Stomach (tissue), 9 donors: Measurements from ENCODE around the gene WNK2. TPM values are rescaled to one million over a fixed set of nuclear protein-coding genes. Genes with fewer than 3 reads are reported as not detected.
A peak's percentile ranks its signal among the peaks of the same experiment; 100 is the strongest.

Experiments
- DNase-seq, 2 donors: peaks; one replicate each; pipeline versions ENCODE4 v3.0.0 to v3.0.0-alpha.2; 2013 to 2019
- H3K27ac ChIP-seq, 5 donors: fragments of 200-600 bp in 4 of 5; sonication (generic) in 4 of 5; one replicate each; pipeline ENCODE4 v1.5.1; 2013 to 2019; ENCODE audit warnings: mild to moderate bottlenecking in 1 of 5, moderate library complexity in 1 of 5
- H3K27me3 ChIP-seq, 3 donors: fragments of 200-600 bp; sonication (generic); one replicate each; pipeline ENCODE4 v1.5.1; 2017 to 2019; ENCODE audit warnings: mixed run types in 1 of 3
- H3K36me3 ChIP-seq, 4 donors: fragments of 200-600 bp; sonication (generic); 1 replicate in 3 of 4; 2 replicates in 1 of 4; pipeline ENCODE4 v1.5.1; 2016 to 2019
- H3K4me1 ChIP-seq, 4 donors: fragments of 200-600 bp; sonication (generic); one replicate each; pipeline ENCODE4 v1.5.1; 2016 to 2019
- H3K4me3 ChIP-seq, 4 donors: fragments of 200-600 bp; sonication (generic) in 3 of 4; one replicate each; pipeline ENCODE4 v1.5.1; 2016 to 2019; ENCODE audit warnings: mild to moderate bottlenecking in 1 of 4
- H3K9me3 ChIP-seq, 4 donors: fragments of 200-600 bp; sonication (generic); one replicate each; pipeline ENCODE4 v1.5.1; 2016 to 2019
- EP300 ChIP-seq: sonication (generic); formaldehyde crosslinking; IDR thresholded peaks from one replicate; pipeline ENCODE4 v1.6.1; 2017; ENCODE audit warnings: antibody characterized with exemption
- POLR2A ChIP-seq, 4 donors: fragments of 450-650 bp; IDR thresholded peaks; one replicate each; pipeline ENCODE4 v1.6.1; 2016; ENCODE audit warnings: antibody characterized with exemption in 4 of 4, control low read depth in 2 of 4, mild to moderate bottlenecking in 1 of 4, moderate library complexity in 1 of 4
- POLR2AphosphoS5 ChIP-seq, 3 donors: sonication (generic); formaldehyde crosslinking; IDR thresholded peaks; one replicate each; pipeline ENCODE4 v1.6.1; 2016; ENCODE audit warnings: antibody characterized with exemption in 3 of 3
- WGBS, 5 donors: extraction: QIAGEN DNeasy Blood & Tissue Kit in 3 of 5; methylation state at CpG; one replicate each; pipeline versions ENCODE4 v1.1.5 to v1.1.7; 2013 to 2018; 5-methylcytosine and 5-hydroxymethylcytosine counted together
- intact Hi-C: fragments of 100-400 bp; cut with DNase I; formaldehyde crosslinking; loops from one replicate; pipeline ENCODE4 v1.15.1; 2023; ENCODE audit warnings: low total_unique reads
- polyA plus RNA-seq, 3 donors: library from polyadenylated mRNA; stranded (reverse); fragments of 200-250 nt; gene quantifications; one replicate each; pipeline ENCODE4 v1.2.3, GENCODE V29; 2013
- total RNA-seq, 5 donors: library from RNA; depleted of rRNA; stranded (reverse); fragments of >200 nt; gene quantifications; one replicate each; pipeline versions ENCODE4 v1.1.0 to v1.2.3, GENCODE V29; 2014 to 2016
- TF ChIP-seq, protein P1 (sequence below), 7 experiments: fragments of 450-650 bp in 4 of 7; fragments of 200-600 bp in 3 of 7; sonication (generic) in 3 of 7; IDR thresholded peaks; one replicate each; pipeline ENCODE4 v1.5.1; 2016 to 2019; ENCODE audit warnings: antibody characterized with exemption in 7 of 7, control low read depth in 2 of 7, mild to moderate bottlenecking in 1 of 7
- donor health status: healthy with polysubstance abuse.
- donor health status: Bipolar disorder and iron deficiency.
- donor health status: healthy.

WNK2 gene
- total and polyA plus RNA-seq, 8 donors, result 1.2 to 700 (median 15.9) TPM

DNA sequence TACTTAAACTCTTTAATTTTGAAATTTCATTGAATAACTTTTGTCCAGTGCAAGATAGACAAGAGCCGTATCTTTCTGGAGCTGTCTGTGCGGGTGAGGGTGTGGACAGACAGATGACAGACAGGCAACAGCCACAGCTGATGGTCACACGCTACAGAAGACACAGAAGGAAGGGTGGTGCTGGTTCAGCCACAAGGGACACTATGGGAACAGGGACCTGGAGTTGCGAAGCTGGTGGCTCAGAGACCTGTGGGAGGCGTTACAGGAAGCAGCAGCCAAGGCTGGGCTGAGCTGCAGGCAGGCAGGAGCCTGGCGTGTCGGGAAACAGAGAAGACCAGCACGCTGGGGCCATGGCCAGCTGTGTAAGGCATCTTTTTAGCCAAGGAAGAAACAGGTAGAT, 104.4 kb downstream of the WNK2 start:
- intact Hi-C loops, result no loop called here
- Histone ChIP-seq H3K9me3 (no peaks in the 10 kb centered on the region), H3K27me3 (no peaks in the 10 kb centered on the region), H3K4me1 (peaks cover 0 to 7% (median 0%) of the 10 kb centered on the region in 4 donors), H3K4me3 (no peak overlapping the region), H3K36me3 (peaks cover 0 to 9% (median 7%) of the 10 kb centered on the region in 4 donors), H3K27ac (no peak overlapping the region)
- no peak for TF ChIP-seq POLR2A (IDR thresholded peaks at IDR 0.05)
- no peak for TF ChIP-seq POLR2AphosphoS5 (IDR thresholded peaks at IDR 0.05)
- TF ChIP-seq, protein P1, sequence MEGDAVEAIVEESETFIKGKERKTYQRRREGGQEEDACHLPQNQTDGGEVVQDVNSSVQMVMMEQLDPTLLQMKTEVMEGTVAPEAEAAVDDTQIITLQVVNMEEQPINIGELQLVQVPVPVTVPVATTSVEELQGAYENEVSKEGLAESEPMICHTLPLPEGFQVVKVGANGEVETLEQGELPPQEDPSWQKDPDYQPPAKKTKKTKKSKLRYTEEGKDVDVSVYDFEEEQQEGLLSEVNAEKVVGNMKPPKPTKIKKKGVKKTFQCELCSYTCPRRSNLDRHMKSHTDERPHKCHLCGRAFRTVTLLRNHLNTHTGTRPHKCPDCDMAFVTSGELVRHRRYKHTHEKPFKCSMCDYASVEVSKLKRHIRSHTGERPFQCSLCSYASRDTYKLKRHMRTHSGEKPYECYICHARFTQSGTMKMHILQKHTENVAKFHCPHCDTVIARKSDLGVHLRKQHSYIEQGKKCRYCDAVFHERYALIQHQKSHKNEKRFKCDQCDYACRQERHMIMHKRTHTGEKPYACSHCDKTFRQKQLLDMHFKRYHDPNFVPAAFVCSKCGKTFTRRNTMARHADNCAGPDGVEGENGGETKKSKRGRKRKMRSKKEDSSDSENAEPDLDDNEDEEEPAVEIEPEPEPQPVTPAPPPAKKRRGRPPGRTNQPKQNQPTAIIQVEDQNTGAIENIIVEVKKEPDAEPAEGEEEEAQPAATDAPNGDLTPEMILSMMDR (IDR thresholded peaks at IDR 0.05), result no peak
- no peak for TF ChIP-seq EP300
- 73 to 84% (median 80%) methylated on average over 8 of the region's 8 CpGs for WGBS, 5 donors
- peak in 1 of 2 donors; percentile 17 for DNase-seq

DNA sequence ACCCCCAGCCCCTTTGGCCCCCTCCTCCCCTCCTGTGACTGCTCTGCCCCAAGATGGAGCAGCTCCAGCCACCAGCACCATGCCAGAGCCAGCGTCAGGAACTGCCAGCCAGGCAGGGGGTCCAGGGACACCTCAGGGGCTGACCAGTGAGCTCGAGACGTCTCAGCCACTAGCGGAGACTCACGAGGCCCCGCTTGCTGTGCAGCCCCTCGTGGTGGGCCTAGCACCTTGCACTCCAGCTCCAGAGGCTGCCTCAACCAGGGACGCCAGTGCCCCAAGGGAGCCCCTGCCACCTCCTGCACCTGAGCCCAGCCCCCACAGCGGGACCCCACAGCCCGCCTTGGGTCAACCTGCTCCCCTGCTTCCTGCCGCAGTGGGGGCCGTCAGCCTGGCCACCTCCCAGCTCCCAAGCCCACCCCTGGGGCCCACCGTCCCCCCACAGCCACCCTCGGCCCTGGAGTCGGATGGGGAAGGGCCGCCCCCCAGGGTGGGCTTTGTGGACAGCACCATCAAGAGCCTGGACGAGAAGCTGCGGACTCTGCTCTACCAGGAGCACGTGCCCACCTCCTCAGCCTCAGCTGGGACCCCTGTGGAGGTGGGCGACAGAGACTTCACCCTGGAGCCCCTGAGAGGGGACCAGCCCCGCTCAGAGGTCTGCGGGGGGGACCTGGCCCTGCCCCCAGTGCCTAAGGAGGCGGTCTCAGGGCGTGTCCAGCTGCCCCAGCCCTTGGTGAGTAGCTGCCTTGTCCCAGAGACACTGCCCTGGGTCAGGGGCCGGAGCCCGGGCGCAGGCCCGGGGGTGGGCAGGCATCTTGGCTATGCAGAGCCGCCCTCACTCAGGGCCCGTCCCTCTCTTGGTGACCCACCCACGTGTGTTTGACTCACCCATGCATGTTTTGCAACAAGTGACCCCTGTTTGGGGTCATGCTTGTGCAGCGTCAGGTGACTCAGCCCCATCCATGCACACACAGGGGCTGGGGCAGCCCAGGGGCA, 105.2 kb downstream of the WNK2 start:
- no peak for TF ChIP-seq EP300
- no peak for TF ChIP-seq POLR2AphosphoS5 (IDR thresholded peaks at IDR 0.05)
- TF ChIP-seq, protein P1 (IDR thresholded peaks at IDR 0.05), result no peak
- WGBS, 5 donors, result 78 to 84% (median 79%) methylated on average over 7 to 32 of the region's 32 CpGs
- Histone ChIP-seq H3K36me3 (peaks cover 0 to 9% (median 7%) of the 10 kb centered on the region in 4 donors), H3K27me3 (no peaks in the 10 kb centered on the region), H3K9me3 (no peaks in the 10 kb centered on the region), H3K4me1 (peaks cover 0 to 7% (median 0%) of the 10 kb centered on the region in 4 donors), H3K27ac (no peak overlapping the region), H3K4me3 (no peak overlapping the region)
- DNase-seq, result no peak
- intact Hi-C loops, result no loop called here

DNA sequence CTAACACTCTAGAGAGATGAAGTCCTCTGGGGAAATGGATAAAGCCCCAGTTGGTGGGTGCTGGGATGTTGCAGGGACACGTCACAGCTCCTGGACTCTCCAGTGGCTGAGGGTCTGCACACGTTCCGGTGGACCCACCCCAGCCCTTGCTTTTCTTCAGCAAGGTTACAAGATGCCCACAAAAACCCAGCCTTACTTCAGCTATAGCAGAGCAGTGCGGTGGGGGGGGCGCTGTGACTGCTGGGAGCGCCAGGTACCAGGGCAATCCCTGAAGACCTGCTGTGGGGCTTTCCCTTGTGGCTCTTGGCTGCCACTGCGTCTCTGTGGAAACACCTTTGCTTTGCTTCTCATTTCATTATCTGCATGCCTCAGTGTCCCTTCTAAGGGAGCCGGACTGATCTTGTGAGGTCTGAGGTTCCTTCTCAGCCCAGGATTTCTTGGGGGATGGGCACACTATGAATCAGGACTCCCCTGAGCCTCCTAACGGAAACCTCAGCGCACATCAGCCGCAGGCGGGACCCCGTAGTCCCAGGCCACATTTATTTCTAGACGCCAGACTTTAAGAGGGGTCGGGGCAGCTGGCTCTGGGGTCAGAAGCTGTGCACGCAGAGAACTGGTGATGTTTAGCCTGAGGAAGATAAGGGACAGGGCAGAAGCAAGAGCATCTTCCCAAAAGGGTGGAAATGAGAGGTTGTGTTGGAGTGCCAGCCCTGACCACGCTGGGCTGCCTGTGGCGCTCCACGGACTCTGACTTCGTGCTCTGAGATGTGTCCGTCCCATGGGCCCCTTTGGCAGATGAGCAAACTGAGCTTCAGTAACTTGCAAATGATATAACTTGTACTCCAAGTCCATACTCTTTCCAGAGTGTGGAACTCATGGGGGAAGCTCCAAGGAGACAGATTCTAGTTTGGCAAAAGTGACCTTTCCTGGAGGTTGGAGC, 106.8 kb downstream of the WNK2 start:
- no peak for DNase-seq
- intact Hi-C loops, result no loop called here
- H3K36me3 ChIP-seq, result peaks cover 0 to 9% (median 7%) of the 10 kb centered on the region in 4 donors
- H3K4me1 ChIP-seq, result peaks cover 4 to 18% (median 7%) of the 10 kb centered on the region in 4 donors
- no peak overlapping the region for H3K4me3 ChIP-seq
- 80 to 87% (median 83%) methylated on average over 16 to 21 of the region's 21 CpGs for WGBS, 5 donors
- TF ChIP-seq EP300 (no peak), POLR2A (IDR thresholded peaks at IDR 0.05) (no peak), POLR2AphosphoS5 (IDR thresholded peaks at IDR 0.05) (no peak)
- TF ChIP-seq, protein P1 (IDR thresholded peaks at IDR 0.05), result no peak
- H3K27ac ChIP-seq, result no peak overlapping the region
- no peaks in the 10 kb centered on the region for H3K9me3 ChIP-seq
- no peaks in the 10 kb centered on the region for H3K27me3 ChIP-seq
